IgD-negative memory B cell (primary cell): ENCODE data around the gene IGFN1. TPM values are rescaled to one million over a fixed set of nuclear protein-coding genes. Genes with fewer than 3 reads are reported as not detected.

Experiments
- H3K27ac Mint-ChIP-seq, 3 donors: one replicate each; pipeline ENCODE4 v1.8.0; 2020 to 2022; ENCODE audit warnings: mild to moderate bottlenecking in 3 of 3, mixed read lengths in 3 of 3, moderate library complexity in 1 of 3
- H3K27me3 Mint-ChIP-seq: one replicate; pipeline ENCODE4 v1.8.0; 2021; ENCODE audit warnings: mixed read lengths
- H3K36me3 Mint-ChIP-seq: one replicate; pipeline ENCODE4 v1.8.0; 2020; ENCODE audit warnings: mild to moderate bottlenecking, mixed read lengths
- H3K4me1 Mint-ChIP-seq, 3 donors: one replicate each; pipeline ENCODE4 v1.8.0; 2020 to 2022; ENCODE audit warnings: mixed read lengths in 3 of 3, mild to moderate bottlenecking in 1 of 3
- H3K4me3 Mint-ChIP-seq, 4 donors: one replicate each; pipeline ENCODE4 v1.8.0; 2020 to 2022; ENCODE audit warnings: mild to moderate bottlenecking in 4 of 4, mixed read lengths in 4 of 4, moderate library complexity in 3 of 4
- H3K9me3 Mint-ChIP-seq, 3 donors: one replicate each; pipeline ENCODE4 v1.8.0; 2020 to 2021; ENCODE audit warnings: mixed read lengths in 3 of 3, mild to moderate bottlenecking in 1 of 3
- polyA plus RNA-seq: library from polyadenylated mRNA; unstranded; fragments of 300-500 nt; fragmentation: Illumina TruSeq; gene quantifications from one replicate; pipeline ENCODE4 v1.2.3, GENCODE V29; 2021

IGFN1 gene
- polyA plus RNA-seq, 1 donor from 2014 or later, result not detected

- no peaks in the 10 kb centered on the region for H3K36me3 Mint-ChIP-seq
- H3K27me3 Mint-ChIP-seq, result peaks cover 25% of the 10 kb centered on the region
- peaks cover 0 to 1% (median 0%) of the 10 kb centered on the region in 3 donors for H3K4me1 Mint-ChIP-seq
- peaks cover 0 to 4% (median 0%) of the 10 kb centered on the region in 3 donors for H3K9me3 Mint-ChIP-seq
- H3K27ac Mint-ChIP-seq, result no peak overlapping the region
- H3K4me3 Mint-ChIP-seq, result peak overlapping the region in 1 of 4 donors; percentile 55
These were observed 5.5 kb upstream of the IGFN1 start for GRCh38 chr1:201185123-201185453.

GRCh38 chr1:201185527-201186128 is 5.0 kb upstream of the IGFN1 start:
- no peak overlapping the region for H3K27ac Mint-ChIP-seq
- H3K36me3 Mint-ChIP-seq, result no peaks in the 10 kb centered on the region
- peaks cover 0 to 1% (median 0%) of the 10 kb centered on the region in 3 donors for H3K4me1 Mint-ChIP-seq
- H3K9me3 Mint-ChIP-seq, result peaks cover 0 to 4% (median 0%) of the 10 kb centered on the region in 3 donors
- H3K27me3 Mint-ChIP-seq, result peaks cover 21% of the 10 kb centered on the region
- H3K4me3 Mint-ChIP-seq, result no peak overlapping the region

GRCh38 chr1:201186192-201186591 is 4.4 kb upstream of the IGFN1 start:
- Mint-ChIP-seq H3K4me1 (peaks cover 0 to 1% (median 0%) of the 10 kb centered on the region in 3 donors), H3K4me3 (no peak overlapping the region), H3K27me3 (peaks cover 21% of the 10 kb centered on the region), H3K9me3 (peaks cover 0 to 4% (median 0%) of the 10 kb centered on the region in 3 donors), H3K36me3 (no peaks in the 10 kb centered on the region), H3K27ac (no peak overlapping the region)

GRCh38 chr1:201189085-201189484 is 1.5 kb upstream of the IGFN1 start:
- no peaks in the 10 kb centered on the region for H3K36me3 Mint-ChIP-seq
- no peaks in the 10 kb centered on the region for H3K9me3 Mint-ChIP-seq
- no peak overlapping the region for H3K4me3 Mint-ChIP-seq
- no peak overlapping the region for H3K27ac Mint-ChIP-seq
- no peaks in the 10 kb centered on the region for H3K4me1 Mint-ChIP-seq
- peaks cover 20% of the 10 kb centered on the region for H3K27me3 Mint-ChIP-seq

GRCh38 chr1:201190005-201190404 is 619 bp upstream of the IGFN1 start:
- Mint-ChIP-seq H3K27me3 (peaks cover 16% of the 10 kb centered on the region), H3K4me1 (no peaks in the 10 kb centered on the region), H3K9me3 (no peaks in the 10 kb centered on the region), H3K4me3 (peak overlapping the region in 1 of 4 donors; percentile 10), H3K27ac (no peak overlapping the region), H3K36me3 (no peaks in the 10 kb centered on the region)

GRCh38 chr1:201191653-201192260 is 1.1 kb downstream of the IGFN1 start:
- no peaks in the 10 kb centered on the region for H3K9me3 Mint-ChIP-seq
- no peaks in the 10 kb centered on the region for H3K4me1 Mint-ChIP-seq
- H3K27me3 Mint-ChIP-seq, result peaks cover 12% of the 10 kb centered on the region
- H3K27ac Mint-ChIP-seq, result no peak overlapping the region
- no peak overlapping the region for H3K4me3 Mint-ChIP-seq
- no peaks in the 10 kb centered on the region for H3K36me3 Mint-ChIP-seq

GRCh38 chr1:201192261-201192788 is 1.7 kb downstream of the IGFN1 start:
- Mint-ChIP-seq H3K4me1 (no peaks in the 10 kb centered on the region), H3K36me3 (no peaks in the 10 kb centered on the region), H3K9me3 (no peaks in the 10 kb centered on the region), H3K4me3 (no peak overlapping the region), H3K27ac (no peak overlapping the region), H3K27me3 (peaks cover 12% of the 10 kb centered on the region)

- no peak overlapping the region for H3K27ac Mint-ChIP-seq
- no peaks in the 10 kb centered on the region for H3K9me3 Mint-ChIP-seq
- no peaks in the 10 kb centered on the region for H3K4me1 Mint-ChIP-seq
- H3K4me3 Mint-ChIP-seq, result no peak overlapping the region
- no peaks in the 10 kb centered on the region for H3K36me3 Mint-ChIP-seq
- H3K27me3 Mint-ChIP-seq, result peaks cover 12% of the 10 kb centered on the region
These were observed 3.4 kb downstream of the IGFN1 start for GRCh38 chr1:201194046-201194445.

GRCh38 chr1:201198598-201198997 is 8.0 kb downstream of the IGFN1 start:
- peak overlapping the region in 1 of 3 donors; percentile 39 for H3K27ac Mint-ChIP-seq
- H3K36me3 Mint-ChIP-seq, result peaks cover 2% of the 10 kb centered on the region
- H3K27me3 Mint-ChIP-seq, result no peaks in the 10 kb centered on the region
- no peaks in the 10 kb centered on the region for H3K9me3 Mint-ChIP-seq
- no peaks in the 10 kb centered on the region for H3K4me1 Mint-ChIP-seq
- no peak overlapping the region for H3K4me3 Mint-ChIP-seq

- Mint-ChIP-seq H3K4me3 (no peak overlapping the region), H3K9me3 (no peaks in the 10 kb centered on the region), H3K27me3 (peaks cover 13% of the 10 kb centered on the region), H3K4me1 (no peaks in the 10 kb centered on the region), H3K36me3 (peaks cover 2% of the 10 kb centered on the region), H3K27ac (no peak overlapping the region)
These were observed 14.4 kb downstream of the IGFN1 start for GRCh38 chr1:201205036-201205435.

GRCh38 chr1:201206176-201206575 is 15.6 kb downstream of the IGFN1 start:
- Mint-ChIP-seq H3K4me1 (no peaks in the 10 kb centered on the region), H3K36me3 (no peaks in the 10 kb centered on the region), H3K27ac (no peak overlapping the region), H3K9me3 (no peaks in the 10 kb centered on the region), H3K4me3 (peak overlapping the region in 1 of 4 donors; percentile 31), H3K27me3 (peaks cover 13% of the 10 kb centered on the region)

- Mint-ChIP-seq H3K9me3 (no peaks in the 10 kb centered on the region), H3K27ac (no peak overlapping the region), H3K4me3 (no peak overlapping the region), H3K4me1 (no peaks in the 10 kb centered on the region), H3K27me3 (peaks cover 13% of the 10 kb centered on the region), H3K36me3 (no peaks in the 10 kb centered on the region)
These were observed 16.4 kb downstream of the IGFN1 start for GRCh38 chr1:201207046-201207445.

- no peak overlapping the region for H3K27ac Mint-ChIP-seq
- H3K27me3 Mint-ChIP-seq, result peaks cover 13% of the 10 kb centered on the region
- no peaks in the 10 kb centered on the region for H3K36me3 Mint-ChIP-seq
- no peaks in the 10 kb centered on the region for H3K9me3 Mint-ChIP-seq
- no peaks in the 10 kb centered on the region for H3K4me1 Mint-ChIP-seq
- no peak overlapping the region for H3K4me3 Mint-ChIP-seq
These were observed 17.6 kb downstream of the IGFN1 start for GRCh38 chr1:201208236-201208635.

- no peak overlapping the region for H3K4me3 Mint-ChIP-seq
- H3K36me3 Mint-ChIP-seq, result no peaks in the 10 kb centered on the region
- no peak overlapping the region for H3K27ac Mint-ChIP-seq
- no peaks in the 10 kb centered on the region for H3K4me1 Mint-ChIP-seq
- no peaks in the 10 kb centered on the region for H3K9me3 Mint-ChIP-seq
- peaks cover 6% of the 10 kb centered on the region for H3K27me3 Mint-ChIP-seq
These were observed 21.4 kb downstream of the IGFN1 start for GRCh38 chr1:201212056-201212455.

GRCh38 chr1:201212461-201213055 is 21.9 kb downstream of the IGFN1 start:
- no peaks in the 10 kb centered on the region for H3K36me3 Mint-ChIP-seq
- peaks cover 2% of the 10 kb centered on the region for H3K27me3 Mint-ChIP-seq
- H3K9me3 Mint-ChIP-seq, result no peaks in the 10 kb centered on the region
- H3K27ac Mint-ChIP-seq, result no peak overlapping the region
- H3K4me1 Mint-ChIP-seq, result no peaks in the 10 kb centered on the region
- no peak overlapping the region for H3K4me3 Mint-ChIP-seq
